Cardiac septum (tissue), 1 donor: ENCODE measurements around the gene ITGAL. TPM values are rescaled to one million over a fixed set of nuclear protein-coding genes. Genes with fewer than 3 reads are reported as not detected.

ENCODE experiments used
- DNase-seq: peaks from one replicate; pipeline ENCODE4 v3.0.0-alpha.2; 2020; ENCODE audit warnings: low spot score
- intact Hi-C: fragments of 100-400 bp; cut with DNase I; formaldehyde crosslinking; loops from one replicate; pipeline ENCODE4 v1.14.0; 2022
- total RNA-seq: library from RNA; stranded (reverse); fragmentation: NEBNext Ultra II Directional; extraction: Animal tissue kit (Norgen Biotek cat#: 25700); gene quantifications from one replicate; pipeline ENCODE4 v1.2.1, GENCODE V29; 2021
- donor health status: DM: no; HTN: no; CAD: no.

The ITGAL gene
- total RNA-seq, 1 donor from 2014 or later: 2.9 TPM

DNA sequence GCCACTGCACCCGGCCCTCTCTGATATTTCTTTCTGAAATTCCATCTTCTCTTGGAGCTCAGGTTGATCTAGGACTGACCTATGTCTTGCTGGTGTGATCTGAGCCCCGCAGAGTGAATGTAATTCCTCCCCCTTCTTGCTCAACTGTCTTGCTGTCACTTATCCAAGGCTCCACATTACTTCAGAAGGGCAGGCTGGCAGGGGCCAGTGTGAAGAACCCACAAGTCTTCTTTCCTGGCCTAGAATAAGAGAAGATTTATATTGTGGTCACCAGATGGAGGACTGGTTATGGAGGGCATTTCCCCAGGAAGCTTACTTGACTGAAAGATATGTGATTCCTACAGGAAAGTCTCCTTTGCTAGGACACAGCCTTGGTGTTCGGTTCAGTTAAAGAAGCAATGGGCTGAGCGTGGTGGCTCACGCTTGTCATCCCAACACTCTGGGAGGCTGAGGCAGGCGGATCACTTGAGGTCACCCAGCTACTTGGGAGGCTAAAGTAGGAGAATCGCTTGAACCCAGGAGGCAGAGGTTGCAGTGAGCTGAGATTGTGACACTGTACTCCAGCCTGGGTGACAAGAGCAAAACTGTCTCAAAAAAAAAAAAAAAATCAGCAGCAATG lies 13.4 kb downstream of the ITGAL start:
- intact Hi-C loops: no loop called here

DNA sequence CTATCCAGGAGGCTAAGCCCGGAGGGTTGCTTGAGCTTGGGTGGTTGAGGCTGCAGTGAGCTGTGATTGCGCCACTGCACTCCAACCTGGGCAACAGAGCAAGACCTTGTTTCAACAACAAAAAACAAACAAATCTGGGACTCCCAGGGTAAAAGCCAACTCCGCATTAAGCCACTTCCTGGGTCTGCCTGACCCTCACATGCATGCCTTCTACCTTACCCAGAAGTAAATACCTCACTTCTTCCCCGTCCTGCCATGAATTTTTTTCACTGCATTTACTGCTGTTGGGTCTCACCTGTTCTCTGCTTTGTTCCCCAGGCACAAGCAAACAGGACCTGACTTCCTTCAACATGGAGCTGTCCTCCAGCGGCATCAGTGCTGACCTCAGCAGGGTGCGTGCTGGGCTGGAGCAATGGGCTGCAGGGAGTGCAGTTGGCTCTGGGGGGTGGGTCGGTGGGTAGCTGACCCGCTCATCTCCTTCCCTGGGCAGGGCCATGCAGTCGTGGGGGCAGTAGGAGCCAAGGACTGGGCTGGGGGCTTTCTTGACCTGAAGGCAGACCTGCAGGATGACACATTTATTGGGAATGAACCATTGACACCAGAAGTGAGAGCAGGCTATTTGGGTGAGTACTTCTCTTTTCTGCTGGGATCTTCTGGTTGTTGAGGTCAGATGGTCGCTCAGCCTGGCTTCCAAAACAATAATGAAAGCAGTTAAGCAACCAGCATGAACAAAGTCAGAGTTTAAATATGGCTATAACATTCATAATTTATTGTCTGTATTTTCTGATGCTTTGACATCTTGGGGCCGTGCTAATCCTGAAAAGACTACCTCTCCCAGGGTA lies 16.4 kb downstream of the ITGAL start:
- intact Hi-C loops: no loop called here
- DNase-seq: no peak

More for the DNA sequence above, 13.4 kb downstream of the ITGAL start:
- no peak for DNase-seq

- DNase-seq: no peak
- intact Hi-C loops: no loop called here
Observed at GRCh38 chr16:30490210-30490609, 17.7 kb downstream of the ITGAL start.

DNA sequence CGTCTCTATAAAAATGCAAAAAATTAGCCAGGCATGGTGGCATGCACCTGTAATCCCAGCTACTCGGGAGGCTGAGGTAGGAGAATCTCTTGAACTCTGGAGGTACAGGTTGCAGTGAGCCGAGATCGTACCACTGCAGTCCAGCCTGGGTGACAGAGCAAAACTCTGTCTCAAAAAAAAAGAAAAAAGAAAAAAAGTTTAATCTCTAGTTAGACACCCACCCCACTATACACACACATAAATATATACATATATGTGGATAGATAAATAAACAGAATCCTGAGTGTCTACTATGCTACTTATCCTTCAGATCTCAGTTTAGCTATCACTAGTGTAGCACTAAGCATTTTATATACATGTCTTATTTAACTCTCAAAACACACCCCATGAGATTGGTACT lies 18.7 kb downstream of the ITGAL start:
- no peak for DNase-seq
- intact Hi-C loops: no loop called here

DNA sequence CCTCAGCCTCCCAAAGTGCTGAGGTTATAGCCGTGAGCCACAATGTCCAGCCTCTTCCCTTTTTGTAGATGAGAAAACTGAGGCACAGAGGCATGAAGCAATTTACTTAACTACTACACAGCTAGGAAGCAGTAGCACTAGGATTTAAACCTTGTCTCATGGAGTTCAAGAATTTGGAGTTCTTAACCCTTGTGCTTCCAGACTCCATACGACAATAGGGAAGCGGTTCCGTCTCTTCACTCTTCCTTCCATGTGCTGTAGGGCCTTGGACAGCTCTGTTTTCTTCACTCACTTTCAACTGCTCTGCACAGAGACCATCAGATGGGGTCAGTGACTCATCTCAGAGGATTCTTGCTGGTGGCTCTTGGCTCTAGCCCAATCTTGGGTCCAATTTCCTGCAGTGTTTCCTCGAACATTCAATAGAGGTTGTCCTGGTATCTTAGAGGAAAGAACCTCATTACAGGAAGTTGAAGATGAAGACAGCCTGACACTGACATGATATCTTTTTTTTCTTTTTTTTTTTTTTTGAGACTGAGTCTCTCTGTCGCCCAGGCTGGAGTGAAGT lies 19.3 kb downstream of the ITGAL start:
- intact Hi-C loops: no loop called here
- DNase-seq: no peak

GRCh38 chr16:30493941-30494488 lies 21.5 kb downstream of the ITGAL start:
- intact Hi-C loops: no loop called here
- no peak for DNase-seq

DNA sequence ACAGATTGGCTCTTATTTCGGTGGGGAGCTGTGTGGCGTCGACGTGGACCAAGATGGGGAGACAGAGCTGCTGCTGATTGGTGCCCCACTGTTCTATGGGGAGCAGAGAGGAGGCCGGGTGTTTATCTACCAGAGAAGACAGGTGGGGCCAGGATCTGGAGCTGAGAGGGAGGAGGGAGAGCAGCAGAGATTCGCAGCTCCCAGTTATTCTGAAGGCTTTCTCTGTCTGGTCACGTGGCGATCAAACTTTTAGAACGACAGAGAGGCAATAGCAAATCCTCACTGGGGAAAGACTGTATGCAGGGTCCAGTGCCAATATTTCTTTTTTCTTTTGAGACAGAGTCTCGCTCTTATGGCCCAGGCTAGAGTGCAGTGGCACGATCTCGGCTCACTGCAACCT lies 22.2 kb downstream of the ITGAL start:
- DNase-seq: no peak
- intact Hi-C loops: no loop called here

- no peak for DNase-seq
- intact Hi-C loops: no loop called here
Observed at GRCh38 chr16:30499284-30499683, 26.7 kb downstream of the ITGAL start.

GRCh38 chr16:30503403-30504296 lies 31.1 kb downstream of the ITGAL start:
- intact Hi-C loops: no loop called here
- DNase-seq: no peak

DNA sequence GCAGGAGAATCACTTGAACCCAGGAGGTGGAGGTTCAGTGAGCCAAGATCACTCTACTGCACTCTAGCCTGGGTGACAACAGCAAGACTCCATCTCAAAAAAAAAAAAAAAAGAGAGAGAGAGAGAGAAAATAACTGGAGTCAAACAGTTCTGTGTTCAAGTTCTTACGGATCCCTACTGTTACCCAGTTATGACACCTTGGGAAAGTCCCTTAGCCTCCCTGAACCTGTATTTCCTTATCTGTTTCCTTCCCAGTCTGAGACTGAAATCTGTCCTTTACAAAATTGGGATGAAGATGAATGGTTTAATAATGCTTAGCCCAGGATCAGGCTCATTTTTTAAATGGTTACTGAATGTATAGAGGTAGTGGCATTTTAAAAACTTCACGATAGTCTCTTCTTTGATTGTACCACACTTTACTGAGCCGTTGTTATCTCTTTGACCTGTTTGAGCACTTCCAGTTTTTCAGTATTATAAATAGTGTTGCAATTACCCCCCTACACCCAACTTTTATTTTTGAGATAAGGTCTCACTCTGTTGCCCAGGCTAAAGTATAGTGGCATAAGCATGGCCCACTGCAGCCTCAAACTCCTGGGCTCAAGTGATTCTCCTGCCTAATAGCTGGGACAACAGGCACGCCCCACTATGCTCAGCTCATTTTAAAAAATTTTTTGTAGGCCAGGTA lies 36.7 kb downstream of the ITGAL start:
- no peak for DNase-seq
- intact Hi-C loops: no loop called here

DNA sequence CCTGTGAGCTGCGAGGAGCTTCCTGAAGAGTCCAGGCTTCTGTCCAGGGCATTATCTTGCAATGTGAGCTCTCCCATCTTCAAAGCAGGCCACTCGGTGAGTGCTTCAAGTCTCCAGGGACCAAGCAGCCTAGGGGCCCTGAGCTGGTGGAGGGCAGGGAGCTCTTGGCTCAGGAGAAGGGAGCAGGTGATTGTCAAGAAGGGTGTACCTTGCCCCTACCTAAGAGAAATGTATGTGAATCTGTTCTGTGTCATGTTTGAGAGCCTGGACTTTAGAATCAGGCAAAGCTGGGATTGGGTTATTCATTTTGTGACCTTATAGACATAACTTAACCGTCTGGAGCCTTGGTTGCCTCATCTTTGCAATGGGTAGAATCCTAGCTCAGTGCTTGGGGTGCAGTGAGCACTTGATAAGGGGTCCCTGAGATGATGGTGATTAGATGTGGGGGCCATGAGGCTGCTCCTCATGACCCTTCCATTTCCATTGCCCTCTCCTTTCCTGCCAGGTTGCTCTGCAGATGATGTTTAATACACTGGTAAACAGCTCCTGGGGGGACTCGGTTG lies 37.9 kb downstream of the ITGAL start:
- intact Hi-C loops: no loop called here
- no peak for DNase-seq

DNA sequence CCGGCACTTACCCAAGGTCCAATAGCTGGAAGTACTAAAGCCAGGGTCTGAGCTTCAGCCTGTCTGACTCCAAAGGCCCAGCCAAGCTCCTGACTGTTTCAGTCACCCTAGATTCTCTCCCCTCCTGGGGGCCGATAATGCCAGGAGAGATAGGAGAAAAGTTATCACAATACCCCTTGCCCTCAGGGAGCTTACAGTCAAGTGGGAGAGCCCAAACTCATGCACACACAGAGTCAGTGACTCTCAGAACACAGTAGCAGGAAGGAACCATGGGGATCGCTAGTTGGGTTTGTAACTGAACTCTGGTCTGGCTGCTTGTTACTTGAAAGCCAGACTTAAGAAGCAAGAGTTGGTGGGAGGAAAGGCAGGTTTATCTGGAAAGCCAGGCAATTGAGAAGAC lies 39.0 kb downstream of the ITGAL start:
- DNase-seq: no peak
- intact Hi-C loops: no loop called here

DNA sequence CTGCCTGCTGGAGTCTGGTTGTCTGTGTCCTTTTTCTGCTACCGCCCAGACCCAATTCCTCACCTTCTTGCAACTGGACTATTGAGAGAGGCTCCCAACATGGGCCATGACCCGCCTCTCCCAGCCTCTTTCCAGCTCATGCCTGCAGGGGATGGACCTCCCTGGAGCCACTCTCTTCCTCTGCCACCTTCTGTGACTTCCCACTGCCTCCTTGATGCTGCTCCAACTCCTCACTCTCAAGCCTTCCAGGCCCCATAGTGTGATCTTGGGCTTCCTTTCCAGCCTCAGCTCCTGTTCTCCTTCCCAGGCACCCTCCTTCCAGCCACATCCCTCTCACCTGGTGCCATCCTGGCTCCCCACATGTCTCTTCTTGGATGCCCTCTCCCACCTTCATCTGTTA lies 42.7 kb downstream of the ITGAL start:
- intact Hi-C loops: no loop called here
- DNase-seq: no peak

DNA sequence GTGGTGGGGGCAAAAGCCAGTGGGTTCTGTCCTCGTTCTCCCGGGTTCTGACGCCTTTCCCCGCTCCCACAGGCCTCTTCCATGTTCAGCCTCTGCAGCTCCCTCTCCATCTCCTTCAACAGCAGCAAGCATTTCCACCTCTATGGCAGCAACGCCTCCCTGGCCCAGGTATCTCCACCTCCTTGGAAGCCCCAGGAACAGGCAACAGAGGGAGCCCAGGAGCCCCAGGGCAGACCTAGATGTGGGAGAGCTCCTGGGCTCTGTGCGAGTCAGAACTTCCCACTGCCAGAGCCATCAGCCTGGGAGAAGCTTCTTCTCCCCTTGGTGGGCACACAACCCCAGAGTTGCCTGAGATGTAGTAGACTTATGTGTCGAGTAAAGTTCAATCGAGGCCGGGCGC lies 46.0 kb downstream of the ITGAL start:
- DNase-seq: no peak
- intact Hi-C loops: no loop called here

- DNase-seq: no peak
Observed at GRCh38 chr16:30519120-30520049, 46.8 kb downstream of the ITGAL start.

DNA sequence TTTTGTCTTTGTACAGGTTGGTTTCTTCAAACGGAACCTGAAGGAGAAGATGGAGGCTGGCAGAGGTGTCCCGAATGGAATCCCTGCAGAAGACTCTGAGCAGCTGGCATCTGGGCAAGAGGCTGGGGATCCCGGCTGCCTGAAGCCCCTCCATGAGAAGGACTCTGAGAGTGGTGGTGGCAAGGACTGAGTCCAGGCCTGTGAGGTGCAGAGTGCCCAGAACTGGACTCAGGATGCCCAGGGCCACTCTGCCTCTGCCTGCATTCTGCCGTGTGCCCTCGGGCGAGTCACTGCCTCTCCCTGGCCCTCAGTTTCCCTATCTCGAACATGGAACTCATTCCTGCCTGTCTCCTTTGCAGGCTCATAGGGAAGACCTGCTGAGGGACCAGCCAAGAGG lies 48.9 kb downstream of the ITGAL start:
- no peak for DNase-seq
- intact Hi-C loops: no loop called here

More at GRCh38 chr16:30519120-30520049, 46.8 kb downstream of the ITGAL start:
- intact Hi-C loops: no loop called here

DNA sequence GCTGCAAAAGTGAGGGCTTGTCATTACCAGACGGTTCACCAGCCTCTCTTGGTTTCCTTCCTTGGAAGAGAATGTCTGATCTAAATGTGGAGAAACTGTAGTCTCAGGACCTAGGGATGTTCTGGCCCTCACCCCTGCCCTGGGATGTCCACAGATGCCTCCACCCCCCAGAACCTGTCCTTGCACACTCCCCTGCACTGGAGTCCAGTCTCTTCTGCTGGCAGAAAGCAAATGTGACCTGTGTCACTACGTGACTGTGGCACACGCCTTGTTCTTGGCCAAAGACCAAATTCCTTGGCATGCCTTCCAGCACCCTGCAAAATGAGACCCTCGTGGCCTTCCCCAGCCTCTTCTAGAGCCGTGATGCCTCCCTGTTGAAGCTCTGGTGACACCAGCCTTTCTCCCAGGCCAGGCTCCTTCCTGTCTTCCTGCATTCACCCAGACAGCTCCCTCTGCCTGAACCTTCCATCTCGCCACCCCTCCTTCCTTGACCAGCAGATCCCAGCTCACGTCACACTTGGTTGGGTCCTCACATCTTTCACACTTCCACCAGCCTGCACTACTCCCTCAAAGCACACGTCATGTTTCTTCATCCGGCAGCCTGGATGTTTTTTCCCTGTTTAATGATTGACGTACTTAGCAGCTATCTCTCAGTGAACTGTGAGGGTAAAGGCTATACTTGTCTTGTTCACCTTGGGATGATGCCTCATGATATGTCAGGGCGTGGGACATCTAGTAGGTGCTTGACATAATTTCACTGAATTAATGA lies 49.5 kb downstream of the ITGAL start:
- no peak for DNase-seq
- intact Hi-C loops: no loop called here
